K562 (cell line): ENCODE results near the gene C6orf89. TPM values are rescaled to one million over a fixed set of nuclear protein-coding genes. Genes with fewer than 3 reads are reported as not detected.

Experiments used
- BCL6 ChIP-seq: fragments of 250-450 bp; sonication (Bioruptor Pico); IDR thresholded peaks from 2 replicates; pipeline ENCODE4 v1.4.0; 2020
- CBX5 ChIP-seq: IDR thresholded peaks from 2 replicates; pipeline ENCODE4 v1.6.1; 2014; ENCODE audit warnings: low read depth, borderline replicate concordance
- DPF2 ChIP-seq: fragments of 450-650 bp; IDR thresholded peaks from 2 replicates; pipeline ENCODE4 v1.6.1; 2016
- ERF ChIP-seq: fragments of 450-650 bp; formaldehyde crosslinking; IDR thresholded peaks from 2 replicates; pipeline ENCODE4 v1.4.0; 2020; ENCODE audit warnings: mild to moderate bottlenecking, mixed read lengths
- FOXM1 ChIP-seq, 2 experiments: fragments of 450-650 bp in 1 of 2; sonication (generic) in 1 of 2; formaldehyde crosslinking in 1 of 2; IDR thresholded peaks; 2 replicates each; pipeline versions ENCODE4 v1.6.1 to v1.9.0; 2017 to 2022; ENCODE audit warnings: low read depth in 2 of 2, mild to moderate bottlenecking in 2 of 2, missing genetic modification reagents in 1 of 2, moderate library complexity in 1 of 2
- MAZ ChIP-seq, 2 experiments: fragments of 450-650 bp in 1 of 2; sonication (generic) in 1 of 2; formaldehyde crosslinking; IDR thresholded peaks in 1 of 2; conservative IDR thresholded peaks in 1 of 2; 2 replicates each; pipeline versions ENCODE4 v1.4.0 to v1.5.0; 2020; ENCODE audit warnings: mild to moderate bottlenecking in 1 of 2, missing genetic modification reagents in 1 of 2
- MEF2A ChIP-seq: IDR thresholded peaks from 2 replicates; pipeline ENCODE4 v1.6.1; 2011; ENCODE audit warnings: low read depth, mild to moderate bottlenecking, low read length, moderate library complexity; ENCODE audit not compliant: control insufficient read depth
- MTA3 ChIP-seq: fragments of 450-650 bp; formaldehyde crosslinking; IDR thresholded peaks from 2 replicates; pipeline ENCODE4 v1.6.1; 2017; ENCODE audit warnings: mild to moderate bottlenecking, borderline replicate concordance
- NR2F6 ChIP-seq: fragments of 450-650 bp; formaldehyde crosslinking; IDR thresholded peaks from 2 replicates; pipeline ENCODE4 v1.4.0; 2020; ENCODE audit warnings: mild to moderate bottlenecking
- NR4A1 ChIP-seq, 2 experiments: fragments of 250-450 bp in 1 of 2; fragments of 450-650 bp in 1 of 2; sonication (Bioruptor Pico) in 1 of 2; IDR thresholded peaks; 2 replicates each; pipeline versions ENCODE4 v1.4.0 to v1.6.1; 2016 to 2020; ENCODE audit warnings: mild to moderate bottlenecking in 2 of 2, missing compliant biosample characterization in 1 of 2, missing genetic modification characterization in 1 of 2, moderate library complexity in 1 of 2
- SAFB2 ChIP-seq: fragments of 200-400 bp; formaldehyde crosslinking; IDR thresholded peaks from 2 replicates; pipeline ENCODE4 v1.6.1; 2018; ENCODE audit warnings: borderline replicate concordance, low read length, low read depth, moderate library complexity; ENCODE audit not compliant: severe bottlenecking
- SLC30A9 ChIP-seq: fragments of 250-450 bp; sonication (Bioruptor Pico); IDR thresholded peaks from 2 replicates; pipeline ENCODE4 v1.8.0; 2022; ENCODE audit warnings: mild to moderate bottlenecking, moderate library complexity
- SMAD4 ChIP-seq: fragments of 250-450 bp; sonication (Bioruptor Pico); conservative IDR thresholded peaks from 2 replicates; pipeline ENCODE4 v1.8.0; 2021; ENCODE audit warnings: inconsistent platforms, mild to moderate bottlenecking, moderate library complexity
- SOX6 ChIP-seq: fragments of 450-650 bp; IDR thresholded peaks from 2 replicates; pipeline ENCODE4 v1.6.1; 2014; ENCODE audit warnings: mild to moderate bottlenecking
- SPI1 ChIP-seq: IDR thresholded peaks from 2 replicates; pipeline ENCODE4 v1.6.1; 2011; ENCODE audit warnings: low read depth, low read length, control low read depth, borderline replicate concordance
- SUPT5H ChIP-seq: fragments of 450-650 bp; IDR thresholded peaks from 2 replicates; pipeline ENCODE4 v1.6.1; 2016
- TCFL5 ChIP-seq: fragments of 250-450 bp; sonication (Bioruptor Pico); conservative IDR thresholded peaks from 2 replicates; pipeline ENCODE4 v1.6.1; 2021; ENCODE audit warnings: mild to moderate bottlenecking, moderate library complexity, matching md5 sums
- TEAD2 ChIP-seq: fragments of 450-650 bp; IDR thresholded peaks from 2 replicates; pipeline ENCODE4 v1.6.1; 2016; ENCODE audit warnings: missing genetic modification characterization, control low read depth, missing compliant biosample characterization
- THRAP3 ChIP-seq: fragments of 450-650 bp; IDR thresholded peaks from 2 replicates; pipeline ENCODE4 v1.6.1; 2016; ENCODE audit warnings: mild to moderate bottlenecking, inconsistent platforms, borderline replicate concordance
- ZBTB7A ChIP-seq: IDR thresholded peaks from 2 replicates; pipeline ENCODE4 v1.6.1; 2011; ENCODE audit warnings: low read depth, mild to moderate bottlenecking, low read length, moderate library complexity, borderline replicate concordance; ENCODE audit not compliant: control insufficient read depth
- ZEB2 ChIP-seq: fragments of 450-650 bp; IDR thresholded peaks from 2 replicates; pipeline ENCODE4 v1.6.1; 2016
- ZNF124 ChIP-seq: sonication (generic); formaldehyde crosslinking; IDR thresholded peaks from 2 replicates; pipeline ENCODE4 v1.8.1; 2022; ENCODE audit warnings: missing genetic modification reagents
- ZNF134 ChIP-seq: fragments of 250-450 bp; sonication (Bioruptor Pico); conservative IDR thresholded peaks from 2 replicates; pipeline ENCODE4 v1.4.0; 2020
- ZNF184 ChIP-seq: sonication (generic); formaldehyde crosslinking; IDR thresholded peaks from 2 replicates; pipeline ENCODE4 v1.5.0; 2020; ENCODE audit warnings: missing genetic modification reagents
- ZNF766 ChIP-seq: fragments of 200-800 bp; sonication (Bioruptor generic); conservative IDR thresholded peaks from 2 replicates; pipeline ENCODE4 v1.6.1; 2016; ENCODE audit warnings: missing genetic modification characterization, missing compliant biosample characterization
- polyA plus RNA-seq, 8 experiments: library from polyadenylated mRNA; depleted of rRNA in 4 of 8; stranded (reverse) in 5 of 8; unstranded in 3 of 8; fragments of >200 nt; fragmentation: Nextera tagmentation in 2 of 8; fragmentation: Illumina TruSeq in 1 of 8; extraction: Ambion mirVana in 2 of 8; extraction: Trizol in 1 of 8; gene quantifications; 2 replicates each; pipeline versions ENCODE4 v1.2.1 to v1.2.3, GENCODE V29; 2011 to 2014; ENCODE audit warnings: inconsistent platforms in 1 of 8, missing spikeins in 1 of 8
- total RNA-seq, 7 experiments: library from RNA; depleted of rRNA in 6 of 7; stranded (reverse); fragments of >200 nt in 6 of 7; fragmentation: Illumina TruSeq in 2 of 7; extraction: Trizol in 2 of 7; gene quantifications; 2 replicates each; pipeline versions ENCODE4 v1.2.1 to v1.2.3, GENCODE V29; 2011 to 2021; ENCODE audit warnings: low replicate concordance in 1 of 7
- TF ChIP-seq, protein P1 (sequence below): fragments of 450-650 bp; formaldehyde crosslinking; IDR thresholded peaks from 2 replicates; pipeline ENCODE4 v1.4.0; 2022; ENCODE audit warnings: missing genetic modification characterization
- TF ChIP-seq, protein P2 (sequence below): sonication (generic); formaldehyde crosslinking; IDR thresholded peaks from 2 replicates; pipeline ENCODE4 v1.8.1; 2022; ENCODE audit warnings: missing genetic modification reagents
- TF ChIP-seq, protein P3 (sequence below): sonication (generic); formaldehyde crosslinking; IDR thresholded peaks from 2 replicates; pipeline ENCODE4 v1.9.0; 2022; ENCODE audit warnings: mild to moderate bottlenecking, missing genetic modification reagents

The C6orf89 gene
- total and polyA plus RNA-seq, 9 of the 15 experiments (the other 6 are each of a cell fraction or from before 2014, with no cell fraction given): 35.2 to 111 (median 58.5) TPM

GRCh38 chr6:36954262-36954931 is 68.6 kb downstream of the C6orf89 start, which contains the start of gene PI16 (continued):
- 0 out of 2 replicates have a peak, but pooled peaks have one; percentile 52 for TF ChIP-seq NR4A1 (CRISPR knock-in tag; IDR thresholded peaks at IDR 0.05)
- TF ChIP-seq NR4A1 (tag; IDR thresholded peaks at IDR 0.05): peak; percentile 62; the same call in 1 of the 2 replicates
- TF ChIP-seq ZBTB7A: no peak
- peak; percentile 91 for TF ChIP-seq FOXM1 (IDR thresholded peaks at IDR 0.05; ENCODE audit: low read depth)
- no peak for TF ChIP-seq FOXM1 (CRISPR knock-in tag; IDR thresholded peaks at IDR 0.05; ENCODE audit: low read depth)
- no peak for TF ChIP-seq TCFL5 (CRISPR knock-in tag)
- no peak for TF ChIP-seq MTA3
- TF ChIP-seq DPF2: peak; percentile 91
- no peak for TF ChIP-seq BCL6 (CRISPR knock-in tag)
- TF ChIP-seq SLC30A9 (CRISPR knock-in tag): no peak
- peak; percentile 63 to 84 for TF ChIP-seq MAZ (CRISPR knock-in tag; conservative IDR thresholded peaks at IDR 0.05 in 1 of 2, IDR thresholded peaks at IDR 0.05 in 1 of 2)
- TF ChIP-seq NR2F6 (CRISPR knock-in tag): no peak
- TF ChIP-seq, protein P1, sequence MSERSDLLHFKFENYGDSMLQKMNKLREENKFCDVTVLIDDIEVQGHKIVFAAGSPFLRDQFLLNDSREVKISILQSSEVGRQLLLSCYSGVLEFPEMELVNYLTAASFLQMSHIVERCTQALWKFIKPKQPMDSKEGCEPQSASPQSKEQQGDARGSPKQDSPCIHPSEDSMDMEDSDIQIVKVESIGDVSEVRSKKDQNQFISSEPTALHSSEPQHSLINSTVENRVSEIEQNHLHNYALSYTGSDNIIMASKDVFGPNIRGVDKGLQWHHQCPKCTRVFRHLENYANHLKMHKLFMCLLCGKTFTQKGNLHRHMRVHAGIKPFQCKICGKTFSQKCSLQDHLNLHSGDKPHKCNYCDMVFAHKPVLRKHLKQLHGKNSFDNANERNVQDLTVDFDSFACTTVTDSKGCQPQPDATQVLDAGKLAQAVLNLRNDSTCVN (CRISPR knock-in tag): no peak
- TF ChIP-seq SOX6: peak; percentile 96
- no peak for TF ChIP-seq MEF2A
- no peak for TF ChIP-seq SUPT5H
- no peak for TF ChIP-seq ZNF134
- no peak for TF ChIP-seq SAFB2
- TF ChIP-seq, protein P2, sequence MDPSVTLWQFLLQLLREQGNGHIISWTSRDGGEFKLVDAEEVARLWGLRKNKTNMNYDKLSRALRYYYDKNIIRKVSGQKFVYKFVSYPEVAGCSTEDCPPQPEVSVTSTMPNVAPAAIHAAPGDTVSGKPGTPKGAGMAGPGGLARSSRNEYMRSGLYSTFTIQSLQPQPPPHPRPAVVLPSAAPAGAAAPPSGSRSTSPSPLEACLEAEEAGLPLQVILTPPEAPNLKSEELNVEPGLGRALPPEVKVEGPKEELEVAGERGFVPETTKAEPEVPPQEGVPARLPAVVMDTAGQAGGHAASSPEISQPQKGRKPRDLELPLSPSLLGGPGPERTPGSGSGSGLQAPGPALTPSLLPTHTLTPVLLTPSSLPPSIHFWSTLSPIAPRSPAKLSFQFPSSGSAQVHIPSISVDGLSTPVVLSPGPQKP (CRISPR knock-in tag): no peak
- TF ChIP-seq SMAD4 (CRISPR knock-in tag): peak; percentile 86
- TF ChIP-seq THRAP3: no peak
- TF ChIP-seq SPI1: peak; percentile 48; the same call in 1 of the 2 replicates
- no peak for TF ChIP-seq ERF
- peak; percentile 95 for TF ChIP-seq ZNF766
- no peak for TF ChIP-seq ZNF184 (CRISPR knock-in tag)
- TF ChIP-seq, protein P3, sequence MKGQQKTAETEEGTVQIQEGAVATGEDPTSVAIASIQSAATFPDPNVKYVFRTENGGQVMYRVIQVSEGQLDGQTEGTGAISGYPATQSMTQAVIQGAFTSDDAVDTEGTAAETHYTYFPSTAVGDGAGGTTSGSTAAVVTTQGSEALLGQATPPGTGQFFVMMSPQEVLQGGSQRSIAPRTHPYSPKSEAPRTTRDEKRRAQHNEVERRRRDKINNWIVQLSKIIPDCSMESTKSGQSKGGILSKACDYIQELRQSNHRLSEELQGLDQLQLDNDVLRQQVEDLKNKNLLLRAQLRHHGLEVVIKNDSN (CRISPR knock-in tag): no peak
- no peak for TF ChIP-seq CBX5
- TF ChIP-seq ZEB2: no peak
- TF ChIP-seq TEAD2 (tag): no peak
- no peak for TF ChIP-seq ZNF124
